ENCODE measurements around the gene WFDC2.

WFDC2 gene

DNA sequence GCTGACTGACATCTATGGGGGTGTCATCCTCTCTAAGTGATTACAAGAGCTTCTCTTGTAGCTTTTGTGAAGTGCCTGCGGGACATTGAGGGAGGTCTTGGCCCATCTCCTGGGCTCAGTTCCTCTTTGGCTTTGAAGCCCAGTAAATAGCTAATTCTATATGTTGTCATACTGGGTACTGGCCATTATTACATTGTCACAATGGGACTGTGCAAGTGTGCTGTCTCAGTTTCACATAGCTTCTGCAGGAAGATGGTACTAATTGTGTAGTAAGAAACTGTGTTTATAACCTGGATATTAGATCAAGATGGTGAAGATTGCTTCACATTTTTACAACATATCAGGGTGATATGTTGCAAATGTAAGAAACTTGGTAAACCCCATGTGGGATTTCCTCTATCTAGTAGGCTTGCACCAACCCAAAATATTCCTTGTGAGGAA is 26.0 kb downstream of the WFDC2 start:
- TF ChIP-seq, protein P1, sequence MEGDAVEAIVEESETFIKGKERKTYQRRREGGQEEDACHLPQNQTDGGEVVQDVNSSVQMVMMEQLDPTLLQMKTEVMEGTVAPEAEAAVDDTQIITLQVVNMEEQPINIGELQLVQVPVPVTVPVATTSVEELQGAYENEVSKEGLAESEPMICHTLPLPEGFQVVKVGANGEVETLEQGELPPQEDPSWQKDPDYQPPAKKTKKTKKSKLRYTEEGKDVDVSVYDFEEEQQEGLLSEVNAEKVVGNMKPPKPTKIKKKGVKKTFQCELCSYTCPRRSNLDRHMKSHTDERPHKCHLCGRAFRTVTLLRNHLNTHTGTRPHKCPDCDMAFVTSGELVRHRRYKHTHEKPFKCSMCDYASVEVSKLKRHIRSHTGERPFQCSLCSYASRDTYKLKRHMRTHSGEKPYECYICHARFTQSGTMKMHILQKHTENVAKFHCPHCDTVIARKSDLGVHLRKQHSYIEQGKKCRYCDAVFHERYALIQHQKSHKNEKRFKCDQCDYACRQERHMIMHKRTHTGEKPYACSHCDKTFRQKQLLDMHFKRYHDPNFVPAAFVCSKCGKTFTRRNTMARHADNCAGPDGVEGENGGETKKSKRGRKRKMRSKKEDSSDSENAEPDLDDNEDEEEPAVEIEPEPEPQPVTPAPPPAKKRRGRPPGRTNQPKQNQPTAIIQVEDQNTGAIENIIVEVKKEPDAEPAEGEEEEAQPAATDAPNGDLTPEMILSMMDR (IDR thresholded peaks at IDR 0.05; ENCODE audit: insufficient read depth, low read depth, low read length, missing control alignments), result no peak
- no peak for DNase-seq (ENCODE audit: low read depth)
- no peak overlapping the region for H3K4me3 ChIP-seq (ENCODE audit: low read depth, low read length)

DNA sequence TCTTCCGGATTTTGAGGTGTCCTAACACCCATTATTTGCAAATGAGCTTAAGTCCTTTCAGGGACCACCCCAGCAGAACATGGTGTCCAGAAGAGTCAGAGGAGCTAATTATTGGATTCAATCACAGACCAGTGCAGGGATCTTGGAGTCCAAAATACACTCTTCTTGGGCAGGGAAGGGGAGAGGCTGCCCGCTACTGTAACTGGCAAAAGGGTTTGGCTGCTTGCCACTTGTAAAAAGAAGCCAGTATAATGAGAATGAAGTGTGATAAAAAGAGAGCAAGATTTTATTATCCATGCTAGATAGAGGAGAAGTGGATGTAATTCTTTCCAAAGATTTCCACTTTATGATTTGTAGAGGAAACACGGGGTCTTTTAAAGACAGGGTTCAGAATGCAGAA is 26.6 kb downstream of the WFDC2 start:
- no peak for DNase-seq (ENCODE audit: low read depth)
- TF ChIP-seq, protein P1 (IDR thresholded peaks at IDR 0.05; ENCODE audit: insufficient read depth, low read depth, low read length, missing control alignments), result no peak
- no peak overlapping the region for H3K4me3 ChIP-seq (ENCODE audit: low read depth, low read length)

DNA sequence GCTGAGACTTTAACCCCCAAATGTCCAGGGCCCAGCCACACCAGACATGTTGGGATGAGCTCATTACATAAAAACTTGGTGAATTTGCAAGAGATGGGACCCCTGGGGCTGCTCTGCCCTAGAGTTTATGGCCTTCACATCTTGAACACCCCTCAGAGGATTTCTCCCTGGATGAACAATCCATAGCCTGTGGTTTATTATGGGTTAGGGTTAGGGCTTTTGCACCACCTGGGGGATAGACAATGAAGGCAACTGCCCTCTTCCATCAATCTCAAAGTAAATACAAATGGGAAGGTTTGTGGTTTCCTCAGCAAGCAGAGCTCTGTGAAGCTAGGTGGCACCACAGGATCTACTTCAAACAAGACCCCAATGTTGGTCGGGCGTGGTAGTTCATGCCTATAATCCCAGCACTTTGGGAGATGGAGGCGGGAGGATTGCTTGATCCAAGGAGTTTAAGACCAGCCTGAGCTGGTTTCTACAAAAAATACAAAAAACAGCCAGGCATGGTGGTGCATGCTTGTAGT is 28.5 kb downstream of the WFDC2 start:
- H3K4me3 ChIP-seq (ENCODE audit: low read depth, low read length), result no peak overlapping the region
- TF ChIP-seq, protein P1 (IDR thresholded peaks at IDR 0.05; ENCODE audit: insufficient read depth, low read depth, low read length, missing control alignments), result no peak
- no peak for DNase-seq (ENCODE audit: low read depth)

DNA sequence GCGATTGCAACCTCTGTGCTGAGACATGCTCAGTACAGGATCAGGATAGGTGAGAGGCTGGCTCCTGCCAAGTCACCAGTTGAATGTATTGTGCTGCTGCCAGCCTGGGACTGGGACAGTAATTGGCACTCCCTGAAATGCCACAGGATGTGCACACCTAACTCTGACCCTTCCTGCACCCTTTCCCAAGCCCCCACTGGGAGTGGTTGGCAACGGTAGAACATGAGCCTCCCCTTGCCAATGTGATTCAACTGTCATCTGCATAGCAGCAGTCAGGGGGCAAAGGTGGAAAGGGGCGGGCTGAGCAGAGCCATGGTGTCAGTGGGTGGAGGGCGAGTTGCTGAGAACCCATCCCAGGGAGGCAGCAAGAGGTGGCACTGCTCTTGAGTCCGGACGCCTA is 30.5 kb downstream of the WFDC2 start:
- no peak for DNase-seq (ENCODE audit: low read depth)
- TF ChIP-seq, protein P1 (IDR thresholded peaks at IDR 0.05; ENCODE audit: insufficient read depth, low read depth, low read length, missing control alignments), result no peak
- no peak overlapping the region for H3K4me3 ChIP-seq (ENCODE audit: low read depth, low read length)

DNA sequence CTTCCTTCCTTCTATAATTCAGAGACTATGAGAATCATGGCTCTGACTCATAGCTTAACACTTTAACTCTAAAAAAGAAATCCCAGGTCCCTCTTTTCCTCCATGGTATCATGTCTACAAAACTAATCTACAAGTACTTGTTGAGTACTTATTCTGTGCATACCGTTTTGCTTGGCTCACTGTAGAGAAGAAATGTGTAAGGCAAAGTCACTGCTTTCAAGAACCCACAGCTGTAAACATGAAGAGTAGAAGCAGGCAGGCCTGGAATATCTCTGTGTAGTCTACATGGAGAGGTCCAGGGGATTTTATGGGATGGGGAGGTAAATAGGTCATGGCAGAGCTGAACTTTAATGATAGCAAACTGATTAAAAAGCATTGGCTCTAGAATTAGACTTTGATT is 32.0 kb downstream of the WFDC2 start:
- DNase-seq (ENCODE audit: low read depth), result no peak
- TF ChIP-seq, protein P1 (IDR thresholded peaks at IDR 0.05; ENCODE audit: insufficient read depth, low read depth, low read length, missing control alignments), result no peak

DNA sequence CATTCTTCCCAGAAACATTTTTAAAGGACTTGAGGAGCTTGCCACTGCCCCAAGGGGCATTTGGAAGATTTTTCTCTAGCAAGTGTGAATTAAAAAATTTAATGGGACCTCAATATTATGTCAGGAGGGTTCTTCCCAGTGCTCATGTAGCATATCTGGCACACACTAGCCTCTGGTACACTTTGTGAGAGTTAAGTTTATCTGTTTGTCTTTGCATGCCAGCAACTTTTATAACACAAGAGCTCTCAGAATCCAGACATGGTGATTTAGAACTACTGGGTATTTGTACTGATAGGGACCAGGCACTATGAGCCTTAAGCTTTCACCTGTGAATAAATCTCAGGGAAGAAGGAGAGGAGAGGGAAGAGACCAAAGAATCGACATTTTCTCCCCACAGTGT is 33.0 kb downstream of the WFDC2 start:
- TF ChIP-seq, protein P1 (IDR thresholded peaks at IDR 0.05; ENCODE audit: insufficient read depth, low read depth, low read length, missing control alignments), result no peak
- H3K4me3 ChIP-seq (ENCODE audit: low read depth, low read length), result no peak overlapping the region
- no peak for DNase-seq (ENCODE audit: low read depth)

More for the DNA sequence above, 32.0 kb downstream of the WFDC2 start:
- no peak overlapping the region for H3K4me3 ChIP-seq (ENCODE audit: low read depth, low read length)

DNA sequence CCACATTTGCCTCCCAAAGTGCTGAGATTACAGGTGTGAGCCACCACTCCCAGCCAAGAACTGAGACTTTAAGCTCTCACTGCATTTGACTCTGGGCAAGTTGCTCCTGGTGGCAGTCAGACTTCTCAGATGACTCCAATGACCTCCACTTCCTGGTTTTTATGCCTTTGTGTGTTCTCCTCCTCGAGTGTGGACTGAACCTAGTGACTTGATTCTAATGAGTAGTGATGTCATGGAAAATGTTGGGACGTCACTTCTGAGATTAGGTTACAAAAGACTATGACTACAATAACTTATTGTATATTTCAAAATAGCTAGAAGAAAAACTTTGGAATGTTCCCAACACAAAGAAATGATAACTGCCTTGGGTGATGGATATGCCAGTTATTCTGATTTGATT is 33.9 kb downstream of the WFDC2 start:
- no peak overlapping the region for H3K4me3 ChIP-seq (ENCODE audit: low read depth, low read length)
- no peak for DNase-seq (ENCODE audit: low read depth)
- TF ChIP-seq, protein P1 (IDR thresholded peaks at IDR 0.05; ENCODE audit: insufficient read depth, low read depth, low read length, missing control alignments), result no peak

Measured in GM12865 (cell line).